Caki2 (cell line): ENCODE measurements around the gene RSPH10B. TPM values are rescaled to one million over a fixed set of nuclear protein-coding genes. Genes with fewer than 3 reads are reported as not detected.

Experiments
- total RNA-seq: library from RNA; depleted of rRNA; stranded (reverse); fragments of >200 nt; shearing (Covaris generic); gene quantifications from 2 replicates; pipeline ENCODE4 v1.2.3, GENCODE V29; 2014; ENCODE audit warnings: low replicate concordance; rRNA removed

The RSPH10B gene
- total RNA-seq, 1 experiment from 2014 or later: not detected

Other genes starting within 250 kb of the RSPH10B start
- 26.8 and 29.0 TPM in 2 replicates for gene RNF216, start 189.0 kb downstream of the RSPH10B start, total RNA-seq
- not detected in 2 replicates for gene OCM, start 89.9 kb downstream of the RSPH10B start, total RNA-seq
- 69.8 and 109 TPM in 2 replicates for gene CCZ1, start 72.0 kb downstream of the RSPH10B start, total RNA-seq
- 23.9 and 25.2 TPM in 2 replicates for gene PMS2, start 38.4 kb upstream of the RSPH10B start, total RNA-seq
- gene AIMP2, start 38.6 kb upstream of the RSPH10B start, total RNA-seq: 114 and 138 TPM in 2 replicates
- not detected in 2 replicates for gene ANKRD61, start 60.7 kb upstream of the RSPH10B start, total RNA-seq
- 150 and 200 TPM in 2 replicates for gene EIF2AK1, start 88.5 kb upstream of the RSPH10B start, total RNA-seq
- 7.0 and 15.3 TPM in 2 replicates for gene USP42, start 134.3 kb upstream of the RSPH10B start, total RNA-seq